Retinal pigment epithelial cell (primary cell): ENCODE measurements around the gene CPNE4.
"Not testable (repeated sequence)": the region's sequence is repeated elsewhere in the genome, so short reads cannot be mapped to it uniquely, and the experiment has no call there.

ENCODE experiments used
- DNase-seq: peaks from one replicate; pipeline ENCODE4 v3.0.0-alpha.2; 2010; ENCODE audit warnings: low read depth
- H3K4me3 ChIP-seq: 2 replicates; pipeline ENCODE4 v1.5.1; 2011; ENCODE audit warnings: mild to moderate bottlenecking, low read length, control low read depth, moderate library complexity
- TF ChIP-seq, protein P1 (sequence below): conservative IDR thresholded peaks from 2 replicates; pipeline ENCODE4 v1.5.1; 2011; ENCODE audit warnings: low read depth, low read length, control low read depth, inconsistent platforms

The CPNE4 gene

DNA sequence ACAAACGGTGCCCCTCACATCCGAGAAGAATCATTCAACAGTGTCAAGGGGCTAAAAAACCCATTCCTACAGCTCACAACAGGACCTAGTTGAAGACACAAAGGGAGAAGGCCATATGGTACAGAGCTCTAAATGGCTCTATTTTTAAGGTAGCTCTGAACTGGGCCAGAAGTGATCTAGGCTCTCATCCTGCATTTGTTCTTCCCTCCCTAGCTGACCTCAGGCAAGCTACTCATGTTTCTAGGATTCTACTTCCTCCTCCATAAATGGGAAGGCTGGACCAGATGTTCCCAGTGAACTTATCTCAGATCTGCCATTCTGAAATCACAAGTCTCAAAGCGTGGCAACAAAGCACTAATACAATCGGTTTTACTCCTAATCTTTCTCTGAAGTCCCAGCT is 62.3 kb downstream of the CPNE4 start:
- TF ChIP-seq, protein P1, sequence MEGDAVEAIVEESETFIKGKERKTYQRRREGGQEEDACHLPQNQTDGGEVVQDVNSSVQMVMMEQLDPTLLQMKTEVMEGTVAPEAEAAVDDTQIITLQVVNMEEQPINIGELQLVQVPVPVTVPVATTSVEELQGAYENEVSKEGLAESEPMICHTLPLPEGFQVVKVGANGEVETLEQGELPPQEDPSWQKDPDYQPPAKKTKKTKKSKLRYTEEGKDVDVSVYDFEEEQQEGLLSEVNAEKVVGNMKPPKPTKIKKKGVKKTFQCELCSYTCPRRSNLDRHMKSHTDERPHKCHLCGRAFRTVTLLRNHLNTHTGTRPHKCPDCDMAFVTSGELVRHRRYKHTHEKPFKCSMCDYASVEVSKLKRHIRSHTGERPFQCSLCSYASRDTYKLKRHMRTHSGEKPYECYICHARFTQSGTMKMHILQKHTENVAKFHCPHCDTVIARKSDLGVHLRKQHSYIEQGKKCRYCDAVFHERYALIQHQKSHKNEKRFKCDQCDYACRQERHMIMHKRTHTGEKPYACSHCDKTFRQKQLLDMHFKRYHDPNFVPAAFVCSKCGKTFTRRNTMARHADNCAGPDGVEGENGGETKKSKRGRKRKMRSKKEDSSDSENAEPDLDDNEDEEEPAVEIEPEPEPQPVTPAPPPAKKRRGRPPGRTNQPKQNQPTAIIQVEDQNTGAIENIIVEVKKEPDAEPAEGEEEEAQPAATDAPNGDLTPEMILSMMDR: no peak
- no peak overlapping the region for H3K4me3 ChIP-seq
- DNase-seq: no peak

DNA sequence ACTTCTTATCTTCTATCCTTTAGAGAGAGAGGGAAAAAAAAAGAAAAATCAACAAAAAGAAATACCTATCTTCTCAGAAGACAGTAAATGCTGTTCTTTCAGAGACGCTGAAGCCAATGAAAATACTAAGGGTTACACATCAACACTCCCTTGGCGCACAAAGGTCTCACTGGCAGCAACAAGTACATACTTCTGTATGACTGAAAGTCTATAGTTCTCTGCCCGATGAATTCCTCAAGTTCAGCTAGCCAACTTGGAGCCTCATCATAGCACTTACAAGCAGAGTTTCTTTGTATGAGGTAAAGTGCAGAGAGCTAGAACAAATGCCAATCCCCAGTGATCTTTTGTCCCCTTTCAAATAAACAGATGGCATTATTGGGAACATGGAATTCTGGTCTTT is 62.7 kb downstream of the CPNE4 start:
- H3K4me3 ChIP-seq: no peak overlapping the region
- DNase-seq: no peak
- TF ChIP-seq, protein P1: no peak

DNA sequence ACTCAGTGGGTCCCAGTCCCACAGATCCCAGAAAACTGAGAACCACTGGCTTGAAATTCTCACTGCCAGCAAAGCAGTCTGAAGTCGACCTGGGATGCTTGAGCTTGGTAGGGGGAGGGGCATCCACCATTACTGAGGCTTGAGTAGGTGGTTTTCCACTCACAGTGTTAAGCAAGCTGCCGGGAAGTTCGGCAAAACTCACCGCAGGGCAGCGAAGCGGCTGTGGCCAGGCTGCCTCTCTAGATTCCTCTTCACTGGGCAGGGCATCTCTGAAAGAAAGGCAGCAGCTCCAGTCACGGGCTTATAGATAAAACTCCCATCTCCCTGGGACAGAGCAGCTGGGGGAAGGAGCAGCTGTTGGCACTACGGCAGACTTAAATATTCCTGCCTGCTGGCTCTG is 71.4 kb downstream of the CPNE4 start:
- not testable (repeated sequence) for DNase-seq, H3K4me3 ChIP-seq

DNA sequence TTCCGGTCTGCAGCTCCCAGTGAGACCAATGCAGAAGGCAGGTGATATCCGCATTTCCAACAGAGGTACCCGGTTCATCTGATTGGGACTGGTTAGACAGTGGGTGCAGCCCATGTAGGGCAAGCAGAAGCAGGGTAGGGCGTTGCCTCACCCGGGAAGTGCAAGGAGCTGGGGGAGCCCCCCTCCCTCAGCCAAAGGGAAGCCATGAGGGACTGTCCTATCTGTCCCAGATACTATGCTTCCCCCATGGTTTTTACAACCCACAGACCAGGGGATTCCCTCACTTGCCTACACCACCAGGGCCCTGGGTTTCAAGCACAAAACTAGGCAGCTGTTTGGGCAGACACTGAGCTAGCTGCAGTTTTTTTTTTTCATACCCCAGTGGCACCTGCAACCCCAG is 71.8 kb downstream of the CPNE4 start:
- no peak overlapping the region for H3K4me3 ChIP-seq
- DNase-seq: no peak
- TF ChIP-seq, protein P1: no peak

DNA sequence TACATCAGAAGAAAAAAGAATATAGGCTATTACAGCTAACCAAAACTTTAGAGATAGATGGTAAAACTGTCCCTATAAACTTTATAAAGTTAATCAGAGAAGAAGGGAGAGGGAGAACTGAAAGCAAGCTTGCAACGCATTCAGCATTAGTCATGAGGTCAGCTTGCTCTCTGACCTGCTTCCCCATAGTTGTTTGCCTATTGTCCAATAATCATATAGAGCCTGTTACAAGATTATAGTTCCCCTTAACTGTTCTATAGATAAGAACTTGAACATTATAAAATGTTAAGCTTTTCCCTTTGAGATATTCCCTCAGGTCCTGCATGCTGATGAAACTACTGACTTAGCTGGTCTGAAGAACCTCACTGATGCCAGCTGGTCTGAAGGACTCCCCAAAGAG is 74.5 kb downstream of the CPNE4 start:
- TF ChIP-seq, protein P1: no peak
- DNase-seq: peak; percentile 27
- H3K4me3 ChIP-seq: no peak overlapping the region

DNA sequence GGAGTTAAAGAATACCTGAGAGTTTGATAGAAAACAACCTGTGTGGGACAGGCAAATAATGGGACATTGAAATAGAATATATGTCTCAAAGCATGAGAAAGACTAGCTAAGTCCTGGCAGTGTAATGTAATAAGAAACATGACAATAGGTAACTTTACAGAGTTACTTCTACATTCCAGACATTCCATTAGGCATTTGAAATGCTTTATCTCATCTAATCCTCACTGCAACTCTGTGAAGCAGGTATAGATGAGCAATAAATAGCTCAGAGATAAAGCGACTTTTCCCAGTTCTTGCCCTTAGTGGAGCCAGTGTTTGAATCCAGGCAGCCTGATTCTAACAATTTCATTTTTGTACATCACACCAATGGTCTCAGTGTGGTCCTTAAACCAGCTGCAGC is 76.8 kb downstream of the CPNE4 start:
- TF ChIP-seq, protein P1: no peak
- H3K4me3 ChIP-seq: no peak overlapping the region
- no peak for DNase-seq

DNA sequence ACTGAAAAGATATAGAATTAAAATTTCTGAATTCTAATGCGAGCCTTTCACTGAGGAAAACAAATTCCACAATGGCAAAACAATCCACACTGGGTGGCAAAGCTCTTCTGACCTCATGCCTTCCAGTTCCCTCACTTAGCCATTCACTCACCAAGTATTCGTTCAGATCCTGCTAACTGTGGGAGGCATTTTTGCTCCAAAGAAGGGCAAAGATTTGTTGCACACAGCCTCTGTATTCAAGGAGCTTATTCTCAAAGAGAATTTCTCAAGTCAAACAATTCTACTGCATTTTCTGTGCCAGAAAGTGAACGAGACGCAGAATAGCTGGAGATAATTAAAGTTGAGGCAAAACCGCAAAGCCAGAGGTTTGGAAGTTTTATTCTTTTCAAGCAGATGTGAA is 77.3 kb downstream of the CPNE4 start:
- no peak overlapping the region for H3K4me3 ChIP-seq
- no peak for DNase-seq
- TF ChIP-seq, protein P1: no peak

DNA sequence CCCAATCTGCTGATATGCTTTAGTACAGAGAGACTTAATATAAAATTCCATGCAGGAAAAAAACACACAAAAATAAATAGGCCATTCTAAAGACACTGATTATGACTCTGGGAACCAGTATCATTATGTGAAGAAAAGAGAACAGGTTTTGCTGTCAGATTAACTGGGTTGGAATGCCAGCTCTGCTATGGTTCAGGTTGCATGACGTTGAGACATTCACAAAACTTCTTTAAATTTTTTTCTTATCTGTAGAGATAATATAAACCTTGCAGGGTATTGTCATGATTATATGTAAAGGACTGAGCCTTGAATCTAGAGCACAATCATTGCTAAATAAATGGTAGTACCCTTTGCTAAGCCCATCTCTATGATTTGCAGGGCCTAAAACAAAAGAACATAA is 86.0 kb downstream of the CPNE4 start:
- TF ChIP-seq, protein P1: no peak
- DNase-seq: no peak
- no peak overlapping the region for H3K4me3 ChIP-seq
